H9 (cell line): ENCODE data around the gene NCKAP5. TPM values are rescaled to one million over a fixed set of nuclear protein-coding genes. Genes with fewer than 3 reads are reported as not detected.

Experiments
- DNase-seq: peaks from one replicate; pipeline ENCODE4 v3.0.0-alpha.2; 2017
- H2AFZ ChIP-seq: one replicate; pipeline ENCODE4 v1.6.1; 2013; ENCODE audit warnings: mild to moderate bottlenecking, low read length, control low read depth, moderate library complexity
- H2AK5ac ChIP-seq: 2 replicates; pipeline ENCODE4 v1.6.1; 2013; ENCODE audit warnings: low read length, control low read depth, mixed read lengths; ENCODE audit not compliant: insufficient read length
- H2BK120ac ChIP-seq: one replicate; pipeline ENCODE4 v1.6.1; 2013; ENCODE audit warnings: low read depth, mild to moderate bottlenecking, low read length, control low read depth, inconsistent platforms; ENCODE audit not compliant: poor library complexity, severe bottlenecking
- H2BK12ac ChIP-seq: 2 replicates; pipeline ENCODE4 v1.6.1; 2013; ENCODE audit warnings: low read length, control low read depth, mixed read lengths, low read depth; ENCODE audit not compliant: insufficient read length
- H2BK15ac ChIP-seq: 2 replicates; pipeline ENCODE4 v1.6.1; 2013; ENCODE audit warnings: low read depth, low read length, control low read depth
- H2BK20ac ChIP-seq: one replicate; pipeline ENCODE4 v1.6.1; 2013; ENCODE audit warnings: low read depth, mild to moderate bottlenecking, low read length, control low read depth, inconsistent platforms; ENCODE audit not compliant: poor library complexity, severe bottlenecking
- H2BK5ac ChIP-seq: 2 replicates; pipeline ENCODE4 v1.6.1; 2013; ENCODE audit warnings: low read length, control low read depth, mixed read lengths; ENCODE audit not compliant: insufficient read length
- H3K14ac ChIP-seq: 2 replicates; pipeline ENCODE4 v1.6.1; 2013; ENCODE audit warnings: low read length, control low read depth; ENCODE audit not compliant: insufficient read depth
- H3K18ac ChIP-seq: 2 replicates; pipeline ENCODE4 v1.6.1; 2013; ENCODE audit warnings: low read depth, mild to moderate bottlenecking, mixed read lengths, low read length, control low read depth; ENCODE audit not compliant: insufficient read length
- H3K23ac ChIP-seq: 2 replicates; pipeline ENCODE4 v1.6.1; 2013; ENCODE audit warnings: low read length, control low read depth, mixed read lengths, low read depth; ENCODE audit not compliant: insufficient read length
- H3K23me2 ChIP-seq: 2 replicates; pipeline ENCODE4 v1.6.1; 2013; ENCODE audit warnings: low read depth, mild to moderate bottlenecking, mixed read lengths, low read length, control low read depth; ENCODE audit not compliant: insufficient read length, poor library complexity, severe bottlenecking
- H3K27ac ChIP-seq: 2 replicates; pipeline ENCODE4 v1.5.1; 2013; ENCODE audit warnings: low read length, control low read depth, mixed read lengths, low read depth; ENCODE audit not compliant: insufficient read length
- H3K27me3 ChIP-seq: 2 replicates; pipeline ENCODE4 v1.6.1; 2013; ENCODE audit warnings: low read length, control low read depth, inconsistent platforms; ENCODE audit not compliant: insufficient read depth
- H3K4ac ChIP-seq: 2 replicates; pipeline ENCODE4 v1.6.1; 2013; ENCODE audit warnings: low read depth, mild to moderate bottlenecking, control low read depth, inconsistent platforms, low read length, moderate library complexity
- H3K4me1 ChIP-seq: 2 replicates; pipeline ENCODE4 v1.6.1; 2013; ENCODE audit warnings: low read length, control low read depth, inconsistent platforms; ENCODE audit not compliant: insufficient read depth
- H3K4me2 ChIP-seq: 2 replicates; pipeline ENCODE4 v1.6.1; 2013; ENCODE audit warnings: low read length, control low read depth, mixed read lengths; ENCODE audit not compliant: insufficient read length, insufficient read depth
- H3K56ac ChIP-seq: 2 replicates; pipeline ENCODE4 v1.6.1; 2013; ENCODE audit warnings: low read depth, mild to moderate bottlenecking, mixed read lengths, low read length, control low read depth; ENCODE audit not compliant: insufficient read length
- H3K79me1 ChIP-seq: 2 replicates; pipeline ENCODE4 v1.6.1; 2013; ENCODE audit warnings: low read depth, mild to moderate bottlenecking, moderate library complexity, low read length, control low read depth, inconsistent platforms; ENCODE audit not compliant: insufficient read depth, poor library complexity, severe bottlenecking
- H3K79me2 ChIP-seq: 2 replicates; pipeline ENCODE4 v1.6.1; 2013; ENCODE audit warnings: low read length, control low read depth, inconsistent platforms; ENCODE audit not compliant: insufficient read depth
- H3K9ac ChIP-seq: 2 replicates; pipeline ENCODE4 v1.6.1; 2013; ENCODE audit warnings: low read length, control low read depth, mixed read lengths; ENCODE audit not compliant: insufficient read length; ENCODE audit errors: extremely low read depth
- H3K9me3 ChIP-seq: one replicate; pipeline ENCODE4 v1.6.1; 2013; ENCODE audit warnings: low read depth, low read length, inconsistent platforms; ENCODE audit not compliant: control insufficient read depth
- H3T11ph ChIP-seq: one replicate; pipeline ENCODE4 v1.6.1; 2013; ENCODE audit warnings: mild to moderate bottlenecking, low read length, control low read depth, inconsistent platforms
- H4K20me1 ChIP-seq: one replicate; pipeline ENCODE4 v1.6.1; 2013; ENCODE audit not compliant: control insufficient read depth, insufficient read length, insufficient read depth
- H4K5ac ChIP-seq: 2 replicates; pipeline ENCODE4 v1.6.1; 2013; ENCODE audit warnings: low read depth, mild to moderate bottlenecking, mixed read lengths, low read length, control low read depth; ENCODE audit not compliant: insufficient read length
- H4K8ac ChIP-seq: replicated peaks from 2 replicates; pipeline ENCODE4 v1.6.1; 2013; ENCODE audit warnings: low read length, control low read depth, mixed read lengths, low read depth; ENCODE audit not compliant: insufficient read length
- H4K91ac ChIP-seq: 2 replicates; pipeline ENCODE4 v1.6.1; 2013; ENCODE audit warnings: low read depth, mild to moderate bottlenecking, moderate library complexity, mixed read lengths, low read length, control low read depth; ENCODE audit not compliant: insufficient read length
- H3K27ac Mint-ChIP-seq, 3 experiments: 2 replicates in 2 of 3; 3 replicates in 1 of 3; pipeline ENCODE4 v1.8.0; 2020 to 2021; ENCODE audit warnings: mixed read lengths in 3 of 3, mild to moderate bottlenecking in 1 of 3, moderate library complexity in 1 of 3
- H3K27me3 Mint-ChIP-seq: 2 replicates; pipeline ENCODE4 v1.8.0; 2021; ENCODE audit warnings: low read depth, mild to moderate bottlenecking, moderate library complexity, mixed read lengths
- H3K36me3 Mint-ChIP-seq, 3 experiments: 2 replicates in 2 of 3; 3 replicates in 1 of 3; pipeline ENCODE4 v1.8.0; 2020 to 2021; ENCODE audit warnings: low read depth in 3 of 3, mixed read lengths in 3 of 3; ENCODE audit not compliant: insufficient read depth in 1 of 3
- H3K4me1 Mint-ChIP-seq, 2 experiments: 2 replicates each; pipeline ENCODE4 v1.8.0; 2020; ENCODE audit warnings: mixed read lengths in 2 of 2
- H3K4me3 Mint-ChIP-seq, 2 experiments: 2 replicates in 1 of 2; 3 replicates in 1 of 2; pipeline ENCODE4 v1.8.0; 2020 to 2021; ENCODE audit warnings: mild to moderate bottlenecking in 2 of 2, mixed read lengths in 2 of 2, moderate library complexity in 1 of 2
- H3K9me3 Mint-ChIP-seq, 2 experiments: 2 replicates in 1 of 2; 3 replicates in 1 of 2; pipeline ENCODE4 v1.8.0; 2020; ENCODE audit warnings: mild to moderate bottlenecking in 2 of 2, mixed read lengths in 2 of 2, moderate library complexity in 1 of 2
- CTCF ChIP-seq: fragments of 200-600 bp; sonication (generic); conservative IDR thresholded peaks from 3 replicates; pipeline ENCODE4 v1.8.0; 2021; ENCODE audit warnings: antibody characterized with exemption, mild to moderate bottlenecking
- WGBS: extraction: QIAGEN DNeasy Blood & Tissue Kit; methylation state at CpG from one replicate; pipeline ENCODE4 v1.1.7; 2013; ENCODE audit warnings: missing lambda C conversion rate, low lambda C conversion rate, mixed read lengths; ENCODE audit not compliant: insufficient read length; ENCODE audit errors: extremely low coverage; 5-methylcytosine and 5-hydroxymethylcytosine counted together
- total RNA-seq: library from RNA; stranded (reverse); gene quantifications from 2 replicates; pipeline ENCODE4 v1.2.1, GENCODE V29; 2021

Gene NCKAP5
- total RNA-seq, 1 experiment from 2014 or later = 0.26 TPM

GRCh38 chr2:133448195-133448594, 120.1 kb downstream of the NCKAP5 start:
- no peak overlapping the region for H3K27ac Mint-ChIP-seq

More at GRCh38 chr2:133448195-133448594, 120.1 kb downstream of the NCKAP5 start:
- Histone ChIP-seq H3K79me1 (no peaks in the 10 kb centered on the region), H3K79me2 (no peaks in the 10 kb centered on the region), H4K20me1 (no peaks in the 10 kb centered on the region), H3K9me3 (no peaks in the 10 kb centered on the region), H3K18ac (no peak overlapping the region), H2BK20ac (no peak overlapping the region), H2AFZ (no peak overlapping the region), H3K4me2 (no peak overlapping the region), H3K14ac (no peak overlapping the region), H2BK15ac (no peak overlapping the region), H4K91ac (no peak overlapping the region), H3K4ac (no peak overlapping the region), H3K23me2 (no peaks in the 10 kb centered on the region), H3K27me3 (no peaks in the 10 kb centered on the region), H4K5ac (no peak overlapping the region), H2BK120ac (no peak overlapping the region), H3K4me1 (no peaks in the 10 kb centered on the region), H2BK5ac (no peak overlapping the region), H3K9ac (no peak overlapping the region), H4K8ac (no peak overlapping the region), H3K23ac (no peak overlapping the region), H3K27ac (no peak overlapping the region), H2AK5ac (no peak overlapping the region), H3T11ph (no peak overlapping the region), H2BK12ac (no peak overlapping the region), H3K56ac (no peak overlapping the region)
- H3K4me3 Mint-ChIP-seq = no peak overlapping the region
- DNase-seq = no peak
- no CpG with 5 or more reads among the region's 5 CpGs for WGBS
- H3K9me3 Mint-ChIP-seq = no peaks in the 10 kb centered on the region; a peak in 1 of 5 replicates
- no peaks in the 10 kb centered on the region for H3K36me3 Mint-ChIP-seq
- peaks cover 5% of the 10 kb centered on the region; the same call in 1 of the 2 replicates for H3K27me3 Mint-ChIP-seq
- TF ChIP-seq CTCF = no peak
- peaks cover 3 to 7% of the 10 kb centered on the region in 2 experiments; a peak in 2 of 4 replicates for H3K4me1 Mint-ChIP-seq
